GM12865 (cell line): ENCODE results near the gene ADK.

Experiments used
- DNase-seq: peaks from one replicate; pipeline ENCODE4 v3.0.0; 2010; ENCODE audit warnings: low read depth
- H3K4me3 ChIP-seq: 2 replicates; pipeline ENCODE4 v1.5.1; 2011; ENCODE audit warnings: mild to moderate bottlenecking, low read depth, low read length, control low read depth
- CTCF ChIP-seq: IDR thresholded peaks from 2 replicates; pipeline ENCODE4 v1.5.1; 2011; ENCODE audit warnings: low read length, control low read depth, low read depth, inconsistent platforms; ENCODE audit not compliant: insufficient read depth; ENCODE audit errors: missing control alignments

The ADK gene

GRCh38 chr10:74736029-74736428 is 585.0 kb downstream of the ADK start:
- no peak for DNase-seq
- H3K4me3 ChIP-seq: no peak overlapping the region
- no peak for TF ChIP-seq CTCF

DNA sequence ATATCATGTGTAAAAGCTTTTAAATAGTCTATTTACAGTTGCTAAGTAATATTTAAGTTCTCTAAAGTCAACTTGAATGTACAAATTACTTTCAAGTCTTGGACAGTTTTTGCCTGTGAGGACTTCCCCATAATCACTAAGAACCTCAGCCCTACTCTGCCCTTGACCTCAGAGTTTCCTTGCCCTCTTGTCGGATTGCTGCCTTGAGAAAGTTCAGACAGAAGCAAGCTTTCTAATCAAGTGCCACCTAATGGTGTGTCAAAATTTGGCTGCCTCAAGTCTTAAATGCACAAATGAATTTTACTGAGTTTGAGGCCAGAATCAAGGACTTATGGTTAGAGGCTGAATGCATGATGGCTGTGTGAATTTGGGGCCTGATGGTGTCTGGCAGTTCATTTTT is 587.0 kb downstream of the ADK start:
- peak; percentile 89 for DNase-seq
- peak; percentile 21 for TF ChIP-seq CTCF
- H3K4me3 ChIP-seq: no peak overlapping the region

DNA sequence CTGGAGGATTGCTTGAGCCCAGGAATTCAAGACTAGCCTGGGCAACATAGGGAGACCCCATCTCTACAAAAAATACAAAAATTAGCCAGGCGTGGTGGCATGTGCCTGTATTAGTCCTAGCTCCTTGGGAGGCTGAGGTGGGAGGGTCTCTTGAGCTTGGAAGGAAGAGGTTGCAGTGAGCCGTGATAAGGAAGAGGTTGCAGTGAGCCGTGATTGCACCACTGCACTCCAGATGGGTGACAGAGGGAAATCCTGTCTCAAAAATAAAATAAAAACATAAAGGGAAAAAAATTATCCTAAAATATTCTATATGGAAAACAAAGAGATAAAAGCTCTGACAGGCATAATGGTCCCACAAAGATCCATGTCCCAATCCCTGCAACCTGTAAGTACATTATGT is 587.5 kb downstream of the ADK start:
- peak; percentile 27 for DNase-seq
- H3K4me3 ChIP-seq: peak overlapping the region; percentile 49
- TF ChIP-seq CTCF: no peak

- H3K4me3 ChIP-seq: peak overlapping the region; percentile 49
- TF ChIP-seq CTCF: peak; percentile 45
- peak; percentile 97 for DNase-seq
These were observed 588.1 kb downstream of the ADK start for GRCh38 chr10:74738985-74739567.

- no peak overlapping the region for H3K4me3 ChIP-seq
- TF ChIP-seq CTCF: no peak
- no peak for DNase-seq
These were observed 592.4 kb downstream of the ADK start for GRCh38 chr10:74743401-74743800.

DNA sequence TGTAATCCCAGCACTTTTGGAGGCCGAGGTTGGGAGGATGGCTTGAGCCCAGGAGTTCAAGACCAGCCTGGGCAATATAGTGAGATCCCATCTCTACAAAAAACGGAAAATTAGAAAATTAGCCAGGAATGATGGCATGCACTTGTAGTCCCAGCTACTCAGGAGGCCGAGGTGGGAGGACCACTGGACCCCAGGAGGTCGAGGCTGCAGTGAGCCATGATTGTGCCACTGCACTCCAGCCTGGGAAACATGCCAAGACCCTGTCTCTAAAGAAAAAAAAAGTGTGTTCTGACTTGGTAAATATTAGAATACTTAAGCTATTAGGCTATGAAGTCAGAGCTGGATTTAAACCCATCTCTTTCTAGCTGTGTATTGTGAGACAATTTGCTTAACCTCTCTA is 594.4 kb downstream of the ADK start:
- no peak overlapping the region for H3K4me3 ChIP-seq
- TF ChIP-seq CTCF: no peak
- DNase-seq: no peak

DNA sequence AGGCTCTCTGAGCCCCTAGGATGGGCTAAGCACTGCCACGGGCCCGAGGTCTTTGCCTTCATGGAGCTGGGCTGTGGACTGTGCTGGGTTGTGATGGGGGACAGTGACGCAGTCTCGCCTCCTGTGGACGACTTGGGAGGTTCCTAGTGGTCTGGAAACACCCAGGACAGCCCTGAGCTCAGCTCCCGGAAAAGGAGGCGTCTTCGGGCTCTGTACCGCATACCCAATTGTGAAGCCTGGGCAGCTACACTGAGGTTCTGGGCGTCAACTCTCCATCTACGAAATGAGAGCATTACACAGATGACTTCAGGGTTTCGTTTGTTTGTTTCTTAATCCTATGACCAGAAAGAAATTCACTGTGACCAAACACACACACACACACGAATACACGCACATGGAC is 595.8 kb downstream of the ADK start:
- no peak overlapping the region for H3K4me3 ChIP-seq
- no peak for DNase-seq
- no peak for TF ChIP-seq CTCF
